Measurements from ENCODE around the gene PPFIA4.

PPFIA4 gene

DNA sequence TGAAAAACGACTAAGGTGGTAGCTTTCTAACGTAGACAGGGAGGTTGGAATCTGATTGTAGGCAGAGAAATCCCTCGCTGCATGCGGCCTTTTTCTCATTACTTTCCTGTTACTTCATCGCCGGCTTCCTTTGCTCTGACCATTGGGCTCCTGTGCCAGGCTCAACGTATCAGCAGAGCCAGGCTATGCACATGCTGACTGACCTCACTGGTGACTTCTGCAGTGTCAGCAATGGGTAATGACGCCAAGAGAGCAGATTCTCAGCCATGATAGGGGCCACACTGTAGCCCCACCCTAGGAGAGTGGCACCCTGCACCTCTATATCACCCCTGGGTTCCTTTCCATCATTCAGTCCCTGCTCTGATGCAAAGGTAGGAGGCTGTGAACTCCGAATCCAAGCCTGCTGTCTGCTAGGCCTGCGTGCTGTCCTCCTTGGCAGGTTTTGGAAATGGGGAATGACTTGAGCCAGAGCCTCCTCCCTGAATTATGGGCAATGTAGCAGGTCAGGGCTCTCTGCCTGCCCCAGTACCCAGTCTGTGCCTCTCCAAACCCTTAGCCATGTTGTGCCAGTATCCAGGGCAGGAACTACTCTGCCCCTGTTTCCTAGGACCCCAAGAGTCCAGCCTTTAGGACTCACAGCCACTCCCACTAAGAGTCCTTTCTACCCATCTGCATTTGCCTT is 11.4 kb downstream of the PPFIA4 start:
- H3K79me2 ChIP-seq (ENCODE audit: low read length): no peaks in the 10 kb centered on the region
- H3K4me3 ChIP-seq (ENCODE audit: low read length): no peak overlapping the region
- H3K9me3 ChIP-seq (ENCODE audit: insufficient read depth, low read length): no peaks in the 10 kb centered on the region
- H3K27ac ChIP-seq (ENCODE audit: low read length): no peak overlapping the region
- H3K9ac ChIP-seq (ENCODE audit: low read length): no peak overlapping the region
- no peak for TF ChIP-seq EZH2phosphoT487 (IDR thresholded peaks at IDR 0.05; ENCODE audit: low read depth)
- TF ChIP-seq, protein P1, sequence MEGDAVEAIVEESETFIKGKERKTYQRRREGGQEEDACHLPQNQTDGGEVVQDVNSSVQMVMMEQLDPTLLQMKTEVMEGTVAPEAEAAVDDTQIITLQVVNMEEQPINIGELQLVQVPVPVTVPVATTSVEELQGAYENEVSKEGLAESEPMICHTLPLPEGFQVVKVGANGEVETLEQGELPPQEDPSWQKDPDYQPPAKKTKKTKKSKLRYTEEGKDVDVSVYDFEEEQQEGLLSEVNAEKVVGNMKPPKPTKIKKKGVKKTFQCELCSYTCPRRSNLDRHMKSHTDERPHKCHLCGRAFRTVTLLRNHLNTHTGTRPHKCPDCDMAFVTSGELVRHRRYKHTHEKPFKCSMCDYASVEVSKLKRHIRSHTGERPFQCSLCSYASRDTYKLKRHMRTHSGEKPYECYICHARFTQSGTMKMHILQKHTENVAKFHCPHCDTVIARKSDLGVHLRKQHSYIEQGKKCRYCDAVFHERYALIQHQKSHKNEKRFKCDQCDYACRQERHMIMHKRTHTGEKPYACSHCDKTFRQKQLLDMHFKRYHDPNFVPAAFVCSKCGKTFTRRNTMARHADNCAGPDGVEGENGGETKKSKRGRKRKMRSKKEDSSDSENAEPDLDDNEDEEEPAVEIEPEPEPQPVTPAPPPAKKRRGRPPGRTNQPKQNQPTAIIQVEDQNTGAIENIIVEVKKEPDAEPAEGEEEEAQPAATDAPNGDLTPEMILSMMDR (IDR thresholded peaks at IDR 0.05; ENCODE audit: low read depth, low read length): no peak
- peaks cover 14% of the 10 kb centered on the region for H3K27me3 ChIP-seq (ENCODE audit: low read depth, low read length)
- no peaks in the 10 kb centered on the region for H3K36me3 ChIP-seq (replicated peaks; ENCODE audit: low read depth, low read length)
- H3K4me2 ChIP-seq (ENCODE audit: low read length): no peak overlapping the region
- H3K4me1 ChIP-seq (ENCODE audit: low read length): peaks cover 12% of the 10 kb centered on the region
- no peak overlapping the region for H2AFZ ChIP-seq (ENCODE audit: low read depth, low read length)
- H4K20me1 ChIP-seq (ENCODE audit: insufficient read depth, low read length): no peaks in the 10 kb centered on the region

DNA sequence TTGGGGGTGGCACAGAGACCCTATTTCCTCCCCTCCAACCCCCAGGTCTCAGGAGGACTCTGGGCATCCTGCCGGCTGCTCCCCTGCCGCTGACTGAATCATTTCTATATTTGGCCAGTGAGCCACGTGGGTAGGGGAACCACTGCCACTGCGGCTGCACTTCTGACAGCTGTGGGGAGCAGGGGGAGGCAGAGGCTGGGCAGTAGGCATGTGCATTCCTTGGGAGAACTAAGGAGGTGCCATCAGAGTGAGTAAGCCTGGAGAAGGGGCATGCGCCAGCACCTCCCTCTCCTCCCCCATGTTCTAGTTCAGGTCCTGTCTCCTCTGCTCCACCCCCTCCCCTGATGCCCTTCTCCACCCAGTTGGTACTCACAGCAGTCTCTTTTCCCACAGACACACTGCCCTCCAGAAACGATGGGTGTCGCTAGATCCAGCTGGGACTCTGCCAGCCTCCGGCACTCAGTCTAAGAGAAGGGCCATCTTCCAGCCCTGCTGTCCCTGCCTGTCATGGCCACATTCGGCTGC is 12.0 kb downstream of the PPFIA4 start:
- Histone ChIP-seq H3K27me3 (ENCODE audit: low read depth, low read length) (peaks cover 17% of the 10 kb centered on the region), H3K36me3 (replicated peaks; ENCODE audit: low read depth, low read length) (no peaks in the 10 kb centered on the region), H3K4me2 (ENCODE audit: low read length) (no peak overlapping the region), H3K27ac (ENCODE audit: low read length) (no peak overlapping the region), H3K4me3 (ENCODE audit: low read length) (no peak overlapping the region), H3K9me3 (ENCODE audit: insufficient read depth, low read length) (no peaks in the 10 kb centered on the region), H3K4me1 (ENCODE audit: low read length) (peaks cover 12% of the 10 kb centered on the region), H4K20me1 (ENCODE audit: insufficient read depth, low read length) (no peaks in the 10 kb centered on the region), H2AFZ (ENCODE audit: low read depth, low read length) (no peak overlapping the region), H3K9ac (ENCODE audit: low read length) (no peak overlapping the region), H3K79me2 (ENCODE audit: low read length) (no peaks in the 10 kb centered on the region)
- no peak for TF ChIP-seq EZH2phosphoT487 (IDR thresholded peaks at IDR 0.05; ENCODE audit: low read depth)
- TF ChIP-seq, protein P1 (IDR thresholded peaks at IDR 0.05; ENCODE audit: low read depth, low read length): no peak

DNA sequence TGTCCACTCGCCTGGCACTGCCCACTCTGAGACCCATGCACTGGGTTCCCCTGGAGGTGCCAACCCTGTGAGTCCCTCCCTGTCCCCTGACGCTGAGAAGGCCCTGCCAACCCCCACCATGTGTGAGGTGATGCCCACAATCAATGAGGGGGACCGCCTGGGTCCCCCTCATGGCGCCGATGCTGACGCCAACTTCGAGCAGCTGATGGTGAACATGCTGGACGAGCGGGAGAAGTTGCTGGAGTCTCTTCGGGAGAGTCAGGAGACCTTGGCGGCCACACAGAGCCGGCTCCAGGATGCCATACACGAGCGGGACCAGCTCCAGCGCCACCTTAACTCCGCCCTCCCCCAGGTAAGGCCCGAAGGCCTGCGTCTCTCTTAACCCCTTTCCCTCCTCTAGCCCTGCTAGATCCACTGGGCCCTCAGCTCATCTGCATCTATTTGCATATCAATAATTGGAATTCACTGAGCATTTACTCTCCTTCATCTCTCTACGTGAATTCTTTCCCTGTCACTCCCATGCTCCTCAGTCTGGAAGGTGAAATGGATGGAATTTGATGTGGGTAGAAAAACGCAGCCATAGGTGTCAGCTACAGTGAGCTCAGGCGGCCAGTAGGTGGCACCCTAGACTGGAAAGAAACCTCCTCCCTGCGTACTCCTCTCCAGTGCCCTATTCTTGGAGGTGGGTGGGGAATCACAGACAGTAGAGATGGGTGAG is 12.8 kb downstream of the PPFIA4 start:
- Histone ChIP-seq H3K4me3 (ENCODE audit: low read length) (no peak overlapping the region), H3K27ac (ENCODE audit: low read length) (no peak overlapping the region), H3K4me1 (ENCODE audit: low read length) (peaks cover 12% of the 10 kb centered on the region), H3K27me3 (ENCODE audit: low read depth, low read length) (peaks cover 17% of the 10 kb centered on the region), H3K4me2 (ENCODE audit: low read length) (no peak overlapping the region), H2AFZ (ENCODE audit: low read depth, low read length) (no peak overlapping the region), H3K79me2 (ENCODE audit: low read length) (no peaks in the 10 kb centered on the region), H4K20me1 (ENCODE audit: insufficient read depth, low read length) (no peaks in the 10 kb centered on the region), H3K36me3 (replicated peaks; ENCODE audit: low read depth, low read length) (no peaks in the 10 kb centered on the region), H3K9me3 (ENCODE audit: insufficient read depth, low read length) (no peaks in the 10 kb centered on the region), H3K9ac (ENCODE audit: low read length) (no peak overlapping the region)
- TF ChIP-seq EZH2phosphoT487 (IDR thresholded peaks at IDR 0.05; ENCODE audit: low read depth): no peak
- TF ChIP-seq, protein P1 (IDR thresholded peaks at IDR 0.05; ENCODE audit: low read depth, low read length): peak; percentile 99

All from OCI-LY3 (cell line).